ENCODE data around the gene TBC1D19. TPM values are rescaled to one million over a fixed set of nuclear protein-coding genes. Genes with fewer than 3 reads are reported as not detected.
A peak's percentile ranks its signal among the peaks of the same experiment; 100 is the strongest.

The TBC1D19 gene
- total and polyA plus RNA-seq, 8 donors, result 1.8 to 8.2 (median 4.3) TPM

GRCh38 chr4:26786916-26787315 lies 203.0 kb downstream of the TBC1D19 start:
- H3K4me3 ChIP-seq, result no peak overlapping the region
- no peaks in the 10 kb centered on the region for H3K9me3 ChIP-seq
- ATAC-seq, result no peak
- H3K27me3 ChIP-seq, result no peaks in the 10 kb centered on the region
- no peak overlapping the region for H3K27ac ChIP-seq
- 75 to 83% methylated on average over 3 of the region's 3 CpGs for WGBS, 2 donors
- intact Hi-C loops (cut with DNase I), result no loop called here
- DNase-seq, result no peak
- no peaks in the 10 kb centered on the region for H3K36me3 ChIP-seq
- no peak for TF ChIP-seq CTCF (IDR thresholded peaks at IDR 0.05)
- peaks cover 0 to 7% (median 0%) of the 10 kb centered on the region in 3 donors for H3K4me1 ChIP-seq
- no peak for FAIRE-seq

GRCh38 chr4:26787461-26788340 lies 203.8 kb downstream of the TBC1D19 start:
- ATAC-seq, result peak; percentile 87 to 93 (median 91)

GRCh38 chr4:26788341-26788733 lies 204.5 kb downstream of the TBC1D19 start:
- no peak for TF ChIP-seq CTCF (IDR thresholded peaks at IDR 0.05)
- no peak overlapping the region for H3K4me3 ChIP-seq
- WGBS, 2 donors, result 22 to 27% methylated on average over 1 of the region's 1 CpG
- intact Hi-C loops (cut with DNase I), result no loop called here
- H3K4me1 ChIP-seq, result peaks cover 0 to 7% (median 0%) of the 10 kb centered on the region in 3 donors
- no peaks in the 10 kb centered on the region for H3K36me3 ChIP-seq
- no peaks in the 10 kb centered on the region for H3K27me3 ChIP-seq
- ATAC-seq (peak in 1 of 4 donors; percentile 10), DNase-seq (no peak), FAIRE-seq (no peak)
- H3K9me3 ChIP-seq, result no peaks in the 10 kb centered on the region
- H3K27ac ChIP-seq, result no peak overlapping the region

More at GRCh38 chr4:26787461-26788340, 203.8 kb downstream of the TBC1D19 start:
- Histone ChIP-seq H3K36me3 (no peaks in the 10 kb centered on the region), H3K9me3 (no peaks in the 10 kb centered on the region), H3K27ac (peak overlapping the region in 1 of 4 donors; percentile 50), H3K4me3 (no peak overlapping the region), H3K4me1 (peaks cover 0 to 7% (median 0%) of the 10 kb centered on the region in 3 donors), H3K27me3 (no peaks in the 10 kb centered on the region)
- 38 to 39% methylated on average over 11 of the region's 11 CpGs for WGBS, 2 donors
- TF ChIP-seq CTCF (IDR thresholded peaks at IDR 0.05), result peak in 2 of 4 donors; percentile 11 to 16
- intact Hi-C loops (cut with DNase I), result no loop called here
- FAIRE-seq (no peak), DNase-seq (peak; percentile 30 to 77 (median 71))

GRCh38 chr4:26789208-26789607 lies 205.3 kb downstream of the TBC1D19 start:
- Histone ChIP-seq H3K27ac (no peak overlapping the region), H3K36me3 (no peaks in the 10 kb centered on the region), H3K9me3 (no peaks in the 10 kb centered on the region), H3K4me3 (no peak overlapping the region), H3K4me1 (peaks cover 0 to 7% (median 0%) of the 10 kb centered on the region in 3 donors), H3K27me3 (no peaks in the 10 kb centered on the region)
- no peak for DNase-seq
- TF ChIP-seq CTCF (IDR thresholded peaks at IDR 0.05), result no peak
- intact Hi-C loops (cut with DNase I), result no loop called here
- ATAC-seq, result no peak
- no peak for FAIRE-seq

- Histone ChIP-seq H3K4me3 (no peak overlapping the region), H3K36me3 (no peaks in the 10 kb centered on the region), H3K9me3 (no peaks in the 10 kb centered on the region), H3K4me1 (peaks cover 0 to 7% (median 0%) of the 10 kb centered on the region in 3 donors), H3K27ac (no peak overlapping the region), H3K27me3 (no peaks in the 10 kb centered on the region)
- intact Hi-C loops (cut with DNase I), result no loop called here
- FAIRE-seq (no peak), ATAC-seq (no peak), DNase-seq (no peak)
- no peak for TF ChIP-seq CTCF (IDR thresholded peaks at IDR 0.05)
- WGBS, 2 donors, result 77 to 80% methylated on average over 3 of the region's 3 CpGs
Measured at GRCh38 chr4:26791346-26791745, 207.5 kb downstream of the TBC1D19 start.
